Fibroblast of lung (primary cell): ENCODE measurements around the gene CAMKMT.

Source experiments
- CTCF ChIP-seq, 2 donors: IDR thresholded peaks in 1 of 2; conservative IDR thresholded peaks in 1 of 2; 1 replicate in 1 of 2; 2 replicates in 1 of 2; pipeline ENCODE4 v1.5.1; 2011 to 2012; ENCODE audit warnings: low read length in 2 of 2, control low read depth in 1 of 2, inconsistent platforms in 1 of 2, low read depth in 1 of 2, mild to moderate bottlenecking in 1 of 2
- EZH2 ChIP-seq: IDR thresholded peaks from 2 replicates; pipeline ENCODE4 v1.5.1; 2012; ENCODE audit warnings: low read length, control low read depth, mild to moderate bottlenecking; ENCODE audit errors: missing control alignments

GRCh38 chr2:44705356-44705755 lies 343.6 kb downstream of the CAMKMT start:
- no peak for TF ChIP-seq CTCF (conservative IDR thresholded peaks at IDR 0.05 in 1 of 2, IDR thresholded peaks at IDR 0.05 in 1 of 2; ENCODE audit: low read depth in 1 of 2, low read length in 2 of 2)
- no peak for TF ChIP-seq EZH2
